K562 (cell line): Measurements from ENCODE around the gene SDE2. TPM values are rescaled to one million over a fixed set of nuclear protein-coding genes. Genes with fewer than 3 reads are reported as not detected.
A peak's percentile ranks its signal among the peaks of the same experiment; 100 is the strongest.

Source experiments
- ATAC-seq: fragments of 200-7000 bp; cut with Tn5 transposase; 3 replicates; pipeline ENCODE4 v1.9.1; 2020; ENCODE audit warnings: moderate library complexity
- BruUV-seq: library from RNA; stranded (reverse); fragments of 400-500 nt; replicated peaks from 2 replicates; lab custom pipeline; 2021; lab: Mats Ljungman, UMichigan
- CTCF ChIA-PET: fragments of 300-600 bp; formaldehyde crosslinking; extraction: SDS; loops from one replicate; lab custom pipeline; 2021; ENCODE audit warnings: low intra/inter-chr PET ratio; lab: Yijun Ruan, JAX
- POLR2A ChIA-PET: fragments of 300-600, 350-650 bp; sonication (Branson Sonifier 250); formaldehyde crosslinking; extraction: SDS; loops from one replicate; lab custom pipeline; 2021; ENCODE audit warnings: antibody characterized with exemption, inconsistent platforms; lab: Yijun Ruan, JAX
- DNase-seq, 4 experiments: peaks; one replicate each; pipeline versions ENCODE4 v3.0.0 to v3.0.0-alpha.2; 2011 to 2018; ENCODE audit warnings: low spot score in 3 of 4, mixed read lengths in 3 of 4; ENCODE audit errors: extremely low read depth in 1 of 4
- FAIRE-seq: peaks from 2 replicates; lab custom pipeline; 2011; peaks lifted over from hg19 to GRCh38; lab: Jason Lieb, UNC
- H2AFZ ChIP-seq: 2 replicates; pipeline ENCODE4 v1.6.0; 2011; ENCODE audit warnings: low read depth, low read length, control low read depth, inconsistent platforms
- H3K27ac ChIP-seq: fragments of 200-600 bp; 3 replicates; pipeline ENCODE4 v1.8.0; 2011; ENCODE audit warnings: low read depth, mild to moderate bottlenecking, control low read depth, inconsistent platforms, low read length, moderate library complexity, mixed read lengths; ENCODE audit errors: extremely low read depth
- H3K27me3 ChIP-seq, 2 experiments: fragments of 300-600 bp in 1 of 2; 2 replicates in 1 of 2; 3 replicates in 1 of 2; pipeline versions ENCODE4 v1.6.0 to v1.8.0; 2011; ENCODE audit warnings: inconsistent platforms in 2 of 2, low read length in 2 of 2, mild to moderate bottlenecking in 1 of 2, mixed read lengths in 1 of 2, moderate library complexity in 1 of 2; ENCODE audit not compliant: control insufficient read depth in 2 of 2, insufficient read depth in 2 of 2
- H3K36me3 ChIP-seq: fragments of 300-600 bp; 3 replicates; pipeline ENCODE4 v1.8.0; 2011; ENCODE audit warnings: mild to moderate bottlenecking, low read length, inconsistent platforms; ENCODE audit not compliant: control insufficient read depth, insufficient read depth
- H3K4me1 ChIP-seq, 2 experiments: fragments of 200-600 bp in 1 of 2; replicated peaks in 1 of 2; 2 replicates in 1 of 2; 3 replicates in 1 of 2; pipeline versions ENCODE4 v1.5.1 to v1.8.0; 2011; ENCODE audit warnings: inconsistent platforms in 2 of 2, low read length in 2 of 2, mild to moderate bottlenecking in 1 of 2, mixed read lengths in 1 of 2, moderate library complexity in 1 of 2; ENCODE audit not compliant: control insufficient read depth in 2 of 2, insufficient read depth in 2 of 2
- H3K4me2 ChIP-seq: 2 replicates; pipeline ENCODE4 v1.6.1; 2011; ENCODE audit warnings: low read length, control low read depth, inconsistent platforms, mixed read lengths; ENCODE audit not compliant: insufficient read depth
- H3K4me3 ChIP-seq: fragments of 200-600 bp; sonication (generic), shearing (Covaris generic); 2 replicates; pipeline ENCODE4 v1.5.1; 2016; ENCODE audit warnings: control low read depth, inconsistent platforms
- H3K79me2 ChIP-seq: fragments of 200-600 bp; 3 replicates; pipeline ENCODE4 v1.8.0; 2011; ENCODE audit warnings: low read length, inconsistent platforms; ENCODE audit not compliant: control insufficient read depth, insufficient read depth
- H3K9ac ChIP-seq, 2 experiments: 2 replicates each; pipeline versions ENCODE4 v1.6.0 to v1.6.1; 2011; ENCODE audit warnings: low read depth in 2 of 2, low read length in 2 of 2, control low read depth in 1 of 2, inconsistent platforms in 1 of 2, mild to moderate bottlenecking in 1 of 2, mixed read lengths in 1 of 2; ENCODE audit not compliant: insufficient read depth in 1 of 2
- H3K9me1 ChIP-seq: one replicate; pipeline ENCODE4 v1.6.0; 2011; ENCODE audit warnings: inconsistent platforms, mild to moderate bottlenecking, low read length, moderate library complexity; ENCODE audit not compliant: control insufficient read depth, insufficient read depth
- H3K9me3 ChIP-seq: replicated peaks from 2 replicates; pipeline ENCODE4 v1.5.1; 2011; ENCODE audit warnings: low read depth, low read length, inconsistent platforms; ENCODE audit not compliant: control insufficient read depth, insufficient read depth
- H4K20me1 ChIP-seq: replicated peaks from 2 replicates; pipeline ENCODE4 v1.6.1; 2011; ENCODE audit warnings: low read length, inconsistent platforms, mixed read lengths; ENCODE audit not compliant: control insufficient read depth, insufficient read depth
- BCL6 ChIP-seq: fragments of 250-450 bp; sonication (Bioruptor Pico); IDR thresholded peaks from 2 replicates; pipeline ENCODE4 v1.4.0; 2020
- BHLHE40 ChIP-seq: IDR thresholded peaks from 2 replicates; pipeline ENCODE4 v1.6.1; 2011; ENCODE audit warnings: low read length, improper control_type of control experiment
- BRD4 ChIP-seq: fragments of 200-600 bp; sonication (generic); IDR thresholded peaks from 2 replicates; pipeline ENCODE4 v1.6.1; 2017; ENCODE audit warnings: inconsistent platforms
- CEBPB ChIP-seq: fragments of 450-650 bp; IDR thresholded peaks from 2 replicates; pipeline ENCODE4 v1.6.1; 2016; ENCODE audit warnings: missing genetic modification characterization, missing compliant biosample characterization
- DPF2 ChIP-seq: fragments of 450-650 bp; IDR thresholded peaks from 2 replicates; pipeline ENCODE4 v1.6.1; 2016
- EGR1 ChIP-seq: fragments of 450-650 bp; conservative IDR thresholded peaks from 2 replicates; pipeline ENCODE4 v1.6.1; 2017; ENCODE audit warnings: mild to moderate bottlenecking
- MCM7 ChIP-seq, 2 experiments: fragments of 450-650 bp; IDR thresholded peaks; 2 replicates each; pipeline ENCODE4 v1.6.1; 2016 to 2018
- NFXL1 ChIP-seq: fragments of 450-650 bp; formaldehyde crosslinking; IDR thresholded peaks from 2 replicates; pipeline ENCODE4 v1.4.0; 2021; ENCODE audit warnings: mild to moderate bottlenecking
- PRDM10 ChIP-seq: fragments of 450-650 bp; IDR thresholded peaks from 2 replicates; pipeline ENCODE4 v1.6.1; 2018; ENCODE audit not compliant: partially characterized antibody
- SMARCA4 ChIP-seq: fragments of 450-650 bp; IDR thresholded peaks from 2 replicates; pipeline ENCODE4 v1.6.1; 2016
- TEAD4 ChIP-seq, 2 experiments: sonication (generic) in 1 of 2; formaldehyde crosslinking in 1 of 2; IDR thresholded peaks; 2 replicates each; pipeline versions ENCODE4 v1.6.1 to v1.8.0; 2012 to 2022; ENCODE audit warnings: borderline replicate concordance in 1 of 2, inconsistent platforms in 1 of 2, low read length in 1 of 2, mild to moderate bottlenecking in 1 of 2, missing genetic modification reagents in 1 of 2
- ZBTB9 ChIP-seq: fragments of 450-650 bp; formaldehyde crosslinking; IDR thresholded peaks from 2 replicates; pipeline ENCODE4 v1.4.0; 2020; ENCODE audit warnings: mild to moderate bottlenecking, moderate library complexity
- ZNF444 ChIP-seq: fragments of 250-450 bp; sonication (Bioruptor Pico); IDR thresholded peaks from 2 replicates; pipeline ENCODE4 v1.4.0; 2020; ENCODE audit warnings: mild to moderate bottlenecking, moderate library complexity
- WGBS: fragments of 100-300 bp; shearing (Covaris generic); methylation state at CpG from one replicate; pipeline ENCODE4 v1.1.6; 2016; ENCODE audit warnings: low coverage, mixed read lengths; ENCODE audit not compliant: insufficient coverage; ENCODE audit errors: missing lambda C conversion rate; 5-methylcytosine and 5-hydroxymethylcytosine counted together
- in situ Hi-C: fragments of 300-500 bp; cut with MboI; formaldehyde crosslinking; loops from 4 replicates; pipeline ENCODE4 v1.15.0; 2018; ENCODE audit warnings: inconsistent platforms, mixed read lengths
- intact Hi-C: fragments of 100-400 bp; cut with micrococcal nuclease; formaldehyde crosslinking; loops from 2 replicates; pipeline ENCODE4 v1.14.2; 2022
- polyA plus RNA-seq, 8 experiments: library from polyadenylated mRNA; depleted of rRNA in 4 of 8; stranded (reverse) in 5 of 8; unstranded in 3 of 8; fragments of >200 nt; fragmentation: Nextera tagmentation in 2 of 8; fragmentation: Illumina TruSeq in 1 of 8; extraction: Ambion mirVana in 2 of 8; extraction: Trizol in 1 of 8; gene quantifications; 2 replicates each; pipeline versions ENCODE4 v1.2.1 to v1.2.3, GENCODE V29; 2011 to 2014; ENCODE audit warnings: inconsistent platforms in 1 of 8, missing spikeins in 1 of 8
- total RNA-seq, 7 experiments: library from RNA; depleted of rRNA in 6 of 7; stranded (reverse); fragments of >200 nt in 6 of 7; fragmentation: Illumina TruSeq in 2 of 7; extraction: Trizol in 2 of 7; gene quantifications; 2 replicates each; pipeline versions ENCODE4 v1.2.1 to v1.2.3, GENCODE V29; 2011 to 2021; ENCODE audit warnings: low replicate concordance in 1 of 7

The SDE2 gene
- total and polyA plus RNA-seq, 9 of the 15 experiments (the other 6 are each of a cell fraction or from before 2014, with no cell fraction given), result 14.3 to 62.3 (median 46.0) TPM

- TF ChIP-seq NFXL1 (CRISPR knock-in tag) (no peak), BRD4 (no peak), BCL6 (CRISPR knock-in tag) (no peak)
- TF ChIP-seq, all 486 proteins: peak for 148
Observed at GRCh38 chr1:226002667-226003501, 3.7 kb upstream of the SDE2 start (continued).

GRCh38 chr1:226001963-226002666 is 3.0 kb upstream of the SDE2 start:
- peak overlapping the region; percentile 56 to 96; a peak in 3 of 4 replicates for H3K9ac ChIP-seq
- H3K36me3 ChIP-seq, result peaks cover 16% of the 10 kb centered on the region
- no peak overlapping the region for H3K4me3 ChIP-seq
- in situ Hi-C loops (no loop called here), intact Hi-C loops (no loop called here)
- 11% methylated on average over 9 of the region's 9 CpGs for WGBS
- peak overlapping the region; percentile 92 for H2AFZ ChIP-seq
- no peaks in the 10 kb centered on the region for H3K27me3 ChIP-seq
- peak overlapping the region; percentile 75 for H3K4me2 ChIP-seq
- ChIA-PET CTCF (interaction anchor here (1.1 kb wide), 1 partner anchor 62 kb away, joined by 3 read pairs; no protein-coding TSS in a partner anchor), POLR2A (interaction anchor here (0.5 to 7.5 kb wide), 10 partner anchors 9 to 1302 kb away, joined by 3 to 100 read pairs (median 4); partner anchors contain the start of gene H3-3A)
- ATAC-seq (peak; percentile 14), FAIRE-seq (peak; percentile 32), DNase-seq (peak; percentile 64 to 93 (median 70))
- no TSS peak for BruUV-seq
- peak overlapping the region; percentile 98 for H3K27ac ChIP-seq
- no peaks in the 10 kb centered on the region for H4K20me1 ChIP-seq
- H3K9me1 ChIP-seq, result no peaks in the 10 kb centered on the region
- H3K4me1 ChIP-seq, result peaks cover 46 to 59% of the 10 kb centered on the region in 2 experiments
- H3K79me2 ChIP-seq, result peaks cover 33% of the 10 kb centered on the region
- no peaks in the 10 kb centered on the region for H3K9me3 ChIP-seq
- TF ChIP-seq TEAD4 (IDR thresholded peaks at IDR 0.05; ENCODE audit: low read length) (0 out of 2 replicates have a peak, but pooled peaks have one; percentile 4), TEAD4 (CRISPR knock-in tag; IDR thresholded peaks at IDR 0.05; ENCODE audit: borderline replicate concordance) (no peak), EGR1 (peak; percentile 66), MCM7 (IDR thresholded peaks at IDR 0.05) (no peak), DPF2 (peak; percentile 11; the same call in 1 of the 2 replicates), CEBPB (tag) (no peak; the same call in 1 of the 2 replicates), SMARCA4 (peak; percentile 23; the same call in 1 of the 2 replicates), ZNF444 (0 out of 2 replicates have a peak, but pooled peaks have one; percentile 6), ZBTB9 (CRISPR knock-in tag) (peak; percentile 41; the same call in 1 of the 2 replicates), PRDM10 (peak; percentile 50), BHLHE40 (peak; percentile 98)
